Fibroblast of lung (primary cell): ENCODE measurements around the gene F2RL1.

ENCODE experiments used
- EZH2 ChIP-seq: IDR thresholded peaks from 2 replicates; pipeline ENCODE4 v1.5.1; 2012; ENCODE audit warnings: low read length, control low read depth, mild to moderate bottlenecking; ENCODE audit errors: missing control alignments
- TF ChIP-seq, protein P1 (sequence below), 2 donors: IDR thresholded peaks in 1 of 2; conservative IDR thresholded peaks in 1 of 2; 1 replicate in 1 of 2; 2 replicates in 1 of 2; pipeline ENCODE4 v1.5.1; 2011 to 2012; ENCODE audit warnings: low read length in 2 of 2, control low read depth in 1 of 2, inconsistent platforms in 1 of 2, low read depth in 1 of 2, mild to moderate bottlenecking in 1 of 2

DNA sequence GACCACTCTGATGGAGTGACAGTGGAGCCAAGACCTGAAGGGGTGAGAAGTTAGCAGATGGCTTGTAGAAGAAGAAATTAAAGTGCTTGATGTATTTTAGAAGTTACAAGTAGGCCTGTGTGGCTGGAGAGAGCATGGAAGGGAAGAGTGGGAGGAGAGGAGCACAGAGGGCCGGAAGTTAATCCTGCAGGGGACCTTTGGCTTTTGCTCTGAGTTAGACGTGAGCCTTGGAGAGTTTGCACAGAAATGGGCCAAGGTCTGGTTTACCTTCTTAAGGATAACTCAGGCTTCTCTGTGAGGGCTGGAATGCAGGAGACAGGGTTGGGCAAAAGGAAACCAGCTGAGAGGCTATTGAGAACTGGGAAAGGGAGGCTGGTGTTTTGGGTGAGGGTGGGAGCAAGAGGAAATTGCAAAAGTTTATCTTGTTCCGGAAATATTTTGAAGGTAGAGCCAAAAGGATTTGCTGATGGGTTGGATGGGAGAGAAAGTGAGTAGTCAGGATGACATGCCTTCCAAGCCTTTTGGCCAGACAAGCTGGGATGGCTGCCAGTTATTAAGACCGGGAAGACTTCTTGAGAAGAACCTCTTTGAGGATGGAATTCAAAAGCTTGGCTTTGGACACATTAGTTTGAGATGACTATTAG lies 17.5 kb upstream of the F2RL1 start:
- TF ChIP-seq, protein P1, sequence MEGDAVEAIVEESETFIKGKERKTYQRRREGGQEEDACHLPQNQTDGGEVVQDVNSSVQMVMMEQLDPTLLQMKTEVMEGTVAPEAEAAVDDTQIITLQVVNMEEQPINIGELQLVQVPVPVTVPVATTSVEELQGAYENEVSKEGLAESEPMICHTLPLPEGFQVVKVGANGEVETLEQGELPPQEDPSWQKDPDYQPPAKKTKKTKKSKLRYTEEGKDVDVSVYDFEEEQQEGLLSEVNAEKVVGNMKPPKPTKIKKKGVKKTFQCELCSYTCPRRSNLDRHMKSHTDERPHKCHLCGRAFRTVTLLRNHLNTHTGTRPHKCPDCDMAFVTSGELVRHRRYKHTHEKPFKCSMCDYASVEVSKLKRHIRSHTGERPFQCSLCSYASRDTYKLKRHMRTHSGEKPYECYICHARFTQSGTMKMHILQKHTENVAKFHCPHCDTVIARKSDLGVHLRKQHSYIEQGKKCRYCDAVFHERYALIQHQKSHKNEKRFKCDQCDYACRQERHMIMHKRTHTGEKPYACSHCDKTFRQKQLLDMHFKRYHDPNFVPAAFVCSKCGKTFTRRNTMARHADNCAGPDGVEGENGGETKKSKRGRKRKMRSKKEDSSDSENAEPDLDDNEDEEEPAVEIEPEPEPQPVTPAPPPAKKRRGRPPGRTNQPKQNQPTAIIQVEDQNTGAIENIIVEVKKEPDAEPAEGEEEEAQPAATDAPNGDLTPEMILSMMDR (conservative IDR thresholded peaks at IDR 0.05 in 1 of 2, IDR thresholded peaks at IDR 0.05 in 1 of 2; ENCODE audit: low read depth in 1 of 2, low read length in 2 of 2) = no peak
- no peak for TF ChIP-seq EZH2
